Stimulated activated memory B cell treated with anti-CD40 and anti-IgM and Interleukin-4, amounts not matched to agents 10 μg/mL and 1 μg/mL and 100 μg/mL, for 72 hours (primary cell): ENCODE results near the gene DDX31.

Experiments
- ATAC-seq: fragments of 150-1000 bp; cut with Tn5 transposase; 2 replicates; pipeline ENCODE4 v1.10.0; 2021
- H3K27ac Mint-ChIP-seq: one replicate; pipeline ENCODE4 v1.8.0; 2022; ENCODE audit warnings: mild to moderate bottlenecking, mixed read lengths
- H3K27me3 Mint-ChIP-seq: one replicate; pipeline ENCODE4 v1.8.0; 2022; ENCODE audit warnings: mixed read lengths
- H3K36me3 Mint-ChIP-seq: one replicate; pipeline ENCODE4 v1.8.0; 2022; ENCODE audit warnings: mixed read lengths
- H3K4me1 Mint-ChIP-seq: one replicate; pipeline ENCODE4 v1.8.0; 2022; ENCODE audit warnings: mixed read lengths
- H3K4me3 Mint-ChIP-seq: one replicate; pipeline ENCODE4 v1.8.0; 2022; ENCODE audit warnings: mild to moderate bottlenecking, moderate library complexity, mixed read lengths
- H3K9me3 Mint-ChIP-seq: one replicate; pipeline ENCODE4 v1.8.0; 2022; ENCODE audit warnings: mixed read lengths

The DDX31 gene

GRCh38 chr9:132588501-132589147 is 81.2 kb downstream of the DDX31 start:
- no peaks in the 10 kb centered on the region for H3K9me3 Mint-ChIP-seq
- peaks cover 25% of the 10 kb centered on the region for H3K4me1 Mint-ChIP-seq
- peaks cover 92% of the 10 kb centered on the region for H3K27me3 Mint-ChIP-seq
- no peak for ATAC-seq
- H3K27ac Mint-ChIP-seq = no peak overlapping the region
- H3K36me3 Mint-ChIP-seq = peaks cover 7% of the 10 kb centered on the region
- H3K4me3 Mint-ChIP-seq = no peak overlapping the region

GRCh38 chr9:132588098-132588497 is 81.7 kb downstream of the DDX31 start:
- H3K4me1 Mint-ChIP-seq = peaks cover 25% of the 10 kb centered on the region
- no peak overlapping the region for H3K4me3 Mint-ChIP-seq
- no peak for ATAC-seq
- peaks cover 97% of the 10 kb centered on the region for H3K27me3 Mint-ChIP-seq
- H3K36me3 Mint-ChIP-seq = peaks cover 2% of the 10 kb centered on the region
- no peak overlapping the region for H3K27ac Mint-ChIP-seq
- H3K9me3 Mint-ChIP-seq = no peaks in the 10 kb centered on the region

GRCh38 chr9:132587592-132587955 is 82.2 kb downstream of the DDX31 start:
- ATAC-seq = no peak
- Mint-ChIP-seq H3K27ac (no peak overlapping the region), H3K27me3 (peaks cover 100% of the 10 kb centered on the region), H3K9me3 (no peaks in the 10 kb centered on the region), H3K4me3 (no peak overlapping the region), H3K4me1 (peaks cover 25% of the 10 kb centered on the region), H3K36me3 (no peaks in the 10 kb centered on the region)

- Mint-ChIP-seq H3K27me3 (peaks cover 99% of the 10 kb centered on the region), H3K4me3 (no peak overlapping the region), H3K27ac (no peak overlapping the region), H3K36me3 (no peaks in the 10 kb centered on the region), H3K9me3 (no peaks in the 10 kb centered on the region), H3K4me1 (peaks cover 27% of the 10 kb centered on the region)
- no peak for ATAC-seq
These were observed 82.8 kb downstream of the DDX31 start for GRCh38 chr9:132586830-132587591.

- Mint-ChIP-seq H3K9me3 (no peaks in the 10 kb centered on the region), H3K36me3 (no peaks in the 10 kb centered on the region), H3K27me3 (peaks cover 99% of the 10 kb centered on the region), H3K4me1 (peaks cover 33% of the 10 kb centered on the region), H3K4me3 (no peak overlapping the region), H3K27ac (no peak overlapping the region)
- ATAC-seq = no peak
These were observed 83.6 kb downstream of the DDX31 start for GRCh38 chr9:132585954-132586829.

GRCh38 chr9:132584601-132585560 is 84.9 kb downstream of the DDX31 start:
- Mint-ChIP-seq H3K9me3 (no peaks in the 10 kb centered on the region), H3K4me3 (no peak overlapping the region), H3K4me1 (peaks cover 27% of the 10 kb centered on the region), H3K27me3 (peaks cover 92% of the 10 kb centered on the region), H3K36me3 (no peaks in the 10 kb centered on the region), H3K27ac (no peak overlapping the region)
- no peak for ATAC-seq

- Mint-ChIP-seq H3K4me3 (no peak overlapping the region), H3K27ac (no peak overlapping the region), H3K27me3 (peaks cover 92% of the 10 kb centered on the region), H3K4me1 (peaks cover 23% of the 10 kb centered on the region), H3K9me3 (no peaks in the 10 kb centered on the region), H3K36me3 (no peaks in the 10 kb centered on the region)
- no peak for ATAC-seq
These were observed 86.0 kb downstream of the DDX31 start for GRCh38 chr9:132583584-132584304.

GRCh38 chr9:132582786-132583583 is 86.8 kb downstream of the DDX31 start:
- Mint-ChIP-seq H3K36me3 (no peaks in the 10 kb centered on the region), H3K4me1 (peaks cover 23% of the 10 kb centered on the region), H3K27ac (no peak overlapping the region), H3K27me3 (peaks cover 92% of the 10 kb centered on the region), H3K9me3 (no peaks in the 10 kb centered on the region), H3K4me3 (no peak overlapping the region)
- ATAC-seq = no peak

GRCh38 chr9:132582276-132582785 is 87.5 kb downstream of the DDX31 start, which contains the start of gene BARHL1:
BARHL1 (plus strand) TSS chr9:132582606; CDS start chr9:132582798, 192 bp downstream.
- no peak for ATAC-seq
- Mint-ChIP-seq H3K27me3 (peaks cover 92% of the 10 kb centered on the region), H3K36me3 (no peaks in the 10 kb centered on the region), H3K27ac (no peak within 1 kb of the TSS), H3K4me3 (peak within 1 kb of the TSS; percentile 62), H3K9me3 (no peaks in the 10 kb centered on the region), H3K4me1 (peaks cover 23% of the 10 kb centered on the region)

GRCh38 chr9:132579427-132579798 is 90.4 kb downstream of the DDX31 start:
- H3K27ac Mint-ChIP-seq = no peak overlapping the region
- H3K27me3 Mint-ChIP-seq = peaks cover 92% of the 10 kb centered on the region
- no peaks in the 10 kb centered on the region for H3K36me3 Mint-ChIP-seq
- H3K9me3 Mint-ChIP-seq = no peaks in the 10 kb centered on the region
- no peak overlapping the region for H3K4me3 Mint-ChIP-seq
- ATAC-seq = no peak
- peaks cover 11% of the 10 kb centered on the region for H3K4me1 Mint-ChIP-seq

- ATAC-seq = no peak
- Mint-ChIP-seq H3K9me3 (no peaks in the 10 kb centered on the region), H3K27me3 (peaks cover 89% of the 10 kb centered on the region), H3K4me1 (peaks cover 11% of the 10 kb centered on the region), H3K36me3 (no peaks in the 10 kb centered on the region), H3K27ac (no peak overlapping the region), H3K4me3 (no peak overlapping the region)
These were observed 91.3 kb downstream of the DDX31 start for GRCh38 chr9:132578367-132578932.

GRCh38 chr9:132577119-132577518 is 92.7 kb downstream of the DDX31 start:
- Mint-ChIP-seq H3K27ac (no peak overlapping the region), H3K27me3 (peaks cover 87% of the 10 kb centered on the region), H3K4me3 (no peak overlapping the region), H3K4me1 (peaks cover 10% of the 10 kb centered on the region), H3K9me3 (no peaks in the 10 kb centered on the region), H3K36me3 (no peaks in the 10 kb centered on the region)
- ATAC-seq = no peak

- Mint-ChIP-seq H3K9me3 (no peaks in the 10 kb centered on the region), H3K4me1 (no peaks in the 10 kb centered on the region), H3K4me3 (no peak overlapping the region), H3K36me3 (no peaks in the 10 kb centered on the region), H3K27ac (no peak overlapping the region), H3K27me3 (peaks cover 73% of the 10 kb centered on the region)
- no peak for ATAC-seq
These were observed 94.0 kb downstream of the DDX31 start for GRCh38 chr9:132575811-132576210.
